ENCODE measurements around the gene SLC9B1. TPM values are rescaled to one million over a fixed set of nuclear protein-coding genes. Genes with fewer than 3 reads are reported as not detected.
A peak's percentile ranks its signal among the peaks of the same experiment; 100 is the strongest.

Gene SLC9B1
- total RNA-seq (10 to 100 TPM; 23.4 to 27.2 TPM), polyA plus RNA-seq (ENCODE audit: insufficient read depth, low read depth, low replicate concordance) (108 TPM)
- long read RNA-seq, donor 1, partial matches to known transcripts = 0 of 2 reads
- long read RNA-seq, donor 1, other reads (novel, unspliced or antisense) = 0 of 2 reads
- long read RNA-seq, donor 2, partial matches to known transcripts = 90 of 90 reads
- long read RNA-seq, donor 2, other reads (novel, unspliced or antisense) = 0 of 90 reads

- peak within 1 kb of the TSS; percentile 62 to 75 for H3K4me3 ChIP-seq
- peak within 1 kb of the TSS; percentile 95 for H3K27ac ChIP-seq
- DNase-seq = peak; percentile 96
- H3K9me3 ChIP-seq = no peaks in the 10 kb centered on the region
- WGBS, 2 donors = 0 to 1% methylated on average over 39 to 46 of the region's 46 CpGs
- TF ChIP-seq CTCF (IDR thresholded peaks at IDR 0.05) (no peak), POLR2A (IDR thresholded peaks at IDR 0.05) (peak; percentile 59)
- intact Hi-C loops (cut with DNase I; ENCODE audit: low total_unique reads) = loop anchor here (10.0 kb wide), 1 partner anchor 395 kb away; no protein-coding TSS in a partner anchor
- no peaks in the 10 kb centered on the region for H3K36me3 ChIP-seq (ENCODE audit: low read depth, missing control alignments)
- H3K4me1 ChIP-seq = peaks cover 7% of the 10 kb centered on the region
- no peaks in the 10 kb centered on the region for H3K27me3 ChIP-seq
These were observed at the start of gene SLC9B1 for GRCh38 chr4:103019308-103020124. Gene SLC9B1 (minus strand): TSS chr4:103019705. CDS start chr4:102991711, 27,994 bp downstream.

GRCh38 chr4:103067841-103068547, 48.5 kb upstream of the SLC9B1 start:
- Histone ChIP-seq H3K27me3 (no peaks in the 10 kb centered on the region), H3K4me1 (no peaks in the 10 kb centered on the region), H3K4me3 (no peak overlapping the region), H3K27ac (no peak overlapping the region), H3K36me3 (ENCODE audit: low read depth, missing control alignments) (no peaks in the 10 kb centered on the region), H3K9me3 (no peaks in the 10 kb centered on the region)
- 90 to 93% methylated on average over 2 of the region's 2 CpGs for WGBS, 2 donors
- DNase-seq = no peak
- intact Hi-C loops (cut with DNase I; ENCODE audit: low total_unique reads) = no loop called here
- TF ChIP-seq POLR2A (IDR thresholded peaks at IDR 0.05) (no peak), CTCF (IDR thresholded peaks at IDR 0.05) (no peak)

GRCh38 chr4:103060453-103061148, 41.1 kb upstream of the SLC9B1 start:
- intact Hi-C loops (cut with DNase I; ENCODE audit: low total_unique reads) = no loop called here
- WGBS, 2 donors = 98 to 100% methylated on average over 2 of the region's 2 CpGs
- H3K4me3 ChIP-seq = no peak overlapping the region
- H3K27ac ChIP-seq = no peak overlapping the region
- no peaks in the 10 kb centered on the region for H3K4me1 ChIP-seq
- H3K9me3 ChIP-seq = no peaks in the 10 kb centered on the region
- no peaks in the 10 kb centered on the region for H3K36me3 ChIP-seq (ENCODE audit: low read depth, missing control alignments)
- DNase-seq = no peak
- TF ChIP-seq CTCF (IDR thresholded peaks at IDR 0.05) (no peak), POLR2A (IDR thresholded peaks at IDR 0.05) (no peak)
- no peaks in the 10 kb centered on the region for H3K27me3 ChIP-seq

GRCh38 chr4:103054030-103054429, 34.5 kb upstream of the SLC9B1 start:
- H3K27ac ChIP-seq = no peak overlapping the region
- intact Hi-C loops (cut with DNase I; ENCODE audit: low total_unique reads) = no loop called here
- no peak for DNase-seq
- 95 to 96% methylated on average over 3 of the region's 3 CpGs for WGBS, 2 donors
- no peaks in the 10 kb centered on the region for H3K4me1 ChIP-seq
- H3K27me3 ChIP-seq = no peaks in the 10 kb centered on the region
- TF ChIP-seq CTCF (IDR thresholded peaks at IDR 0.05) (no peak), POLR2A (IDR thresholded peaks at IDR 0.05) (no peak)
- H3K9me3 ChIP-seq = no peaks in the 10 kb centered on the region
- no peaks in the 10 kb centered on the region for H3K36me3 ChIP-seq (ENCODE audit: low read depth, missing control alignments)
- no peak overlapping the region for H3K4me3 ChIP-seq

Measured in testis (tissue), 5 donors.